Heart right ventricle (tissue), 16 donors: ENCODE measurements around the gene NKX6-2. TPM values are rescaled to one million over a fixed set of nuclear protein-coding genes. Genes with fewer than 3 reads are reported as not detected.

Experiments
- ATAC-seq, 8 donors: fragments of 200-7000 bp; cut with Tn5 transposase; one replicate each; pipeline ENCODE4 v1.9.1; 2020; ENCODE audit warnings: mild to moderate bottlenecking in 8 of 8, moderate library complexity in 8 of 8, moderate number of reproducible peaks in 1 of 8
- DNase-seq, 2 donors: peaks; one replicate each; pipeline ENCODE4 v3.0.0-alpha.2; 2020
- H3K27ac ChIP-seq, 10 donors: fragments of 200-600 bp; sonication (generic) in 2 of 10; one replicate each; pipeline versions ENCODE4 v1.5.0 to v1.8.0; 2020 to 2022; ENCODE audit warnings: mild to moderate bottlenecking in 3 of 10
- H3K27me3 ChIP-seq, 7 donors: fragments of 200-600 bp; one replicate each; pipeline ENCODE4 v1.8.0; 2021 to 2022; ENCODE audit warnings: mild to moderate bottlenecking in 2 of 7
- H3K36me3 ChIP-seq, 9 donors: fragments of 200-600 bp; sonication (generic) in 1 of 9; one replicate each; pipeline versions ENCODE4 v1.5.0 to v1.8.0; 2020 to 2022; ENCODE audit warnings: mild to moderate bottlenecking in 2 of 9
- H3K4me1 ChIP-seq, 9 donors: fragments of 200-600 bp; sonication (generic) in 1 of 9; one replicate each; pipeline versions ENCODE4 v1.5.0 to v1.8.0; 2020 to 2022; ENCODE audit warnings: mild to moderate bottlenecking in 4 of 9
- H3K4me3 ChIP-seq, 10 donors: fragments of 200-600 bp; sonication (generic) in 2 of 10; one replicate each; pipeline versions ENCODE4 v1.5.0 to v1.8.0; 2020 to 2022; ENCODE audit warnings: mild to moderate bottlenecking in 7 of 10, moderate library complexity in 2 of 10
- H3K9me3 ChIP-seq, 11 donors: fragments of 200-600 bp in 10 of 11; sonication (generic) in 2 of 11; one replicate each; pipeline versions ENCODE4 v1.5.0 to v1.8.0; 2013 to 2022; ENCODE audit warnings: mild to moderate bottlenecking in 2 of 11, control low read depth in 1 of 11, moderate library complexity in 1 of 11
- CTCF ChIP-seq, 9 donors: fragments of 200-600 bp; sonication (generic) in 2 of 9; IDR thresholded peaks; one replicate each; pipeline versions ENCODE4 v1.5.0 to v1.8.0; 2021 to 2022; ENCODE audit warnings: antibody characterized with exemption in 9 of 9, mild to moderate bottlenecking in 5 of 9, moderate library complexity in 1 of 9
- WGBS, 2 donors: extraction: QIAGEN DNeasy Blood & Tissue Kit; methylation state at CpG; one replicate each; pipeline ENCODE4 v1.1.7; 2013; ENCODE audit warnings: inconsistent platforms in 1 of 2; 5-methylcytosine and 5-hydroxymethylcytosine counted together
- intact Hi-C, 10 donors: fragments of 100-400 bp; cut with DNase I; formaldehyde crosslinking; loops; one replicate each; pipeline versions ENCODE4 v1.11.1 to v1.14.2; 2022
- polyA plus RNA-seq, 2 donors: library from polyadenylated mRNA; stranded (reverse); fragments of 200-250 nt; gene quantifications; one replicate each; pipeline ENCODE4 v1.2.3, GENCODE V29; 2013
- total RNA-seq, 10 donors: library from RNA; stranded (reverse); fragmentation: NEBNext Ultra II Directional in 3 of 10; extraction: Animal tissue kit (Norgen Biotek cat#: 25700) in 3 of 10; gene quantifications; one replicate each; pipeline versions ENCODE4 v1.2.1 to v1.2.4, GENCODE V29; 2021 to 2023
- donor health status: Arrhythmogenic right ventricular cardiomyopathy.
- donor health status: ischemic (EF 13 %, LVEDD 7.1; RV severe dilation, severe dysfunction).
- donor health status: healthy with polysubstance abuse.
- donor health status: DM: no; HTN: yes; CAD: no.
- donor health status: DM: no; HTN: no; CAD: no.
- donor health status: ischemic (EF 25% LVEDD 6.9; RV normal size, moderate dysfunction).
- donor health status: ischemic (EF 25% LVEDD 5.7; RV mildly dilated, moderate dysfunction).
- donor health status: healthy.
- donor health status: DM: yes; HTN: yes; CAD: no.
- donor health status: Ischemic cardiomyopathy.
- donor health status: ischemic (EF 35%, LVEDD 5.7; RV mildly dilated, moderate dysfunction).
- donor health status: nonischemic (EF 11% LVEDD 7.7; RV severe dilation, severe dysfunction).
- donor health status: DM: yes; HTN: yes; CAD: no.
- donor health status: PGD.
- donor health status: ischemic (EF 29% LVEDD 5.4; RV normal size, mild dysfunction).
- donor health status: nonischemic (EF 23%, LVEDD 6.1; RV moderate dilation, normal function).

Gene NKX6-2
- total and polyA plus RNA-seq, 12 donors = 0.17 to 0.51 TPM; not detected in 10

- peaks cover 0 to 6% (median 0%) of the 10 kb centered on the region in 9 donors for H3K36me3 ChIP-seq
- ATAC-seq (peak in 1 of 8 donors; percentile 50), DNase-seq (no peak)
- peak in 5 of 9 donors; percentile 8 to 32 (median 20) for TF ChIP-seq CTCF (IDR thresholded peaks at IDR 0.05)
- H3K9me3 ChIP-seq = no peaks in the 10 kb centered on the region
- peaks cover 51 to 84% (median 82%) of the 10 kb centered on the region in 7 donors for H3K27me3 ChIP-seq
- H3K4me1 ChIP-seq = peaks cover 0 to 40% (median 27%) of the 10 kb centered on the region in 9 donors
- intact Hi-C loops = loop anchor here in 2 of 10 donors (10.0 kb wide), 1 partner anchor 134 kb away; no protein-coding TSS in a partner anchor
- no peak overlapping the region for H3K4me3 ChIP-seq
- 1 to 2% methylated on average over 70 to 79 of the region's 79 CpGs for WGBS, 2 donors
- no peak overlapping the region for H3K27ac ChIP-seq
These were observed 2.4 kb upstream of the NKX6-2 start for GRCh38 chr10:132788180-132788830.

GRCh38 chr10:132787495-132788179, 1.7 kb upstream of the NKX6-2 start:
- 1 to 2% methylated on average over 55 to 80 of the region's 80 CpGs for WGBS, 2 donors
- Histone ChIP-seq H3K27me3 (peaks cover 46 to 85% (median 78%) of the 10 kb centered on the region in 7 donors), H3K9me3 (no peaks in the 10 kb centered on the region), H3K27ac (no peak overlapping the region), H3K4me1 (peaks cover 0 to 40% (median 27%) of the 10 kb centered on the region in 9 donors), H3K4me3 (peak overlapping the region in 2 of 10 donors; percentile 5), H3K36me3 (peaks cover 0 to 13% (median 5%) of the 10 kb centered on the region in 9 donors)
- peak in 1 of 8 donors; percentile 27 for ATAC-seq
- no peak for TF ChIP-seq CTCF (IDR thresholded peaks at IDR 0.05)
- intact Hi-C loops = loop anchor here in 2 of 10 donors (10.0 kb wide), 1 partner anchor 133 kb away; no protein-coding TSS in a partner anchor
- no peak for DNase-seq

- DNase-seq = no peak
- Histone ChIP-seq H3K27me3 (peaks cover 46 to 86% (median 78%) of the 10 kb centered on the region in 7 donors), H3K27ac (no peak overlapping the region), H3K9me3 (no peaks in the 10 kb centered on the region), H3K4me1 (peaks cover 0 to 40% (median 27%) of the 10 kb centered on the region in 9 donors), H3K4me3 (peak overlapping the region in 2 of 10 donors; percentile 5), H3K36me3 (peaks cover 0 to 19% (median 11%) of the 10 kb centered on the region in 9 donors)
- WGBS, 2 donors = 3 to 4% methylated on average over 74 to 80 of the region's 80 CpGs
- intact Hi-C loops = loop anchor here in 2 of 10 donors (10.0 kb wide), 1 partner anchor 132 kb away; no protein-coding TSS in a partner anchor
- TF ChIP-seq CTCF (IDR thresholded peaks at IDR 0.05) = no peak
- ATAC-seq = no peak
These were observed 1.0 kb upstream of the NKX6-2 start for GRCh38 chr10:132786884-132787494.

GRCh38 chr10:132786476-132786883, 533 bp upstream of the NKX6-2 start:
- peaks cover 46 to 84% (median 76%) of the 10 kb centered on the region in 7 donors for H3K27me3 ChIP-seq
- H3K27ac ChIP-seq = no peak overlapping the region
- no peaks in the 10 kb centered on the region for H3K9me3 ChIP-seq
- 5 to 6% methylated on average over 42 to 57 of the region's 58 CpGs for WGBS, 2 donors
- DNase-seq = no peak
- intact Hi-C loops = loop anchor here in 2 of 10 donors (10.0 kb wide), 1 partner anchor 132 kb away; no protein-coding TSS in a partner anchor
- peaks cover 0 to 24% (median 16%) of the 10 kb centered on the region in 9 donors for H3K36me3 ChIP-seq
- no peak for TF ChIP-seq CTCF (IDR thresholded peaks at IDR 0.05)
- no peak overlapping the region for H3K4me3 ChIP-seq
- H3K4me1 ChIP-seq = peaks cover 0 to 40% (median 27%) of the 10 kb centered on the region in 9 donors
- no peak for ATAC-seq
